Loucy (cell line): ENCODE results near the gene CLCN5.

Source experiments
- H2AFZ ChIP-seq: fragments of 200-600 bp; sonication (generic); 2 replicates; pipeline ENCODE4 v1.6.0; 2016; ENCODE audit warnings: antibody characterized with exemption, mild to moderate bottlenecking, low read length, moderate library complexity
- H3F3A ChIP-seq: fragments of 200-600 bp; 2 replicates; pipeline ENCODE4 v1.6.0; 2016; ENCODE audit warnings: antibody characterized with exemption, low read depth, mild to moderate bottlenecking
- H3K27me3 ChIP-seq: fragments of 200-600 bp; sonication (generic); 2 replicates; pipeline ENCODE4 v1.6.1; 2014; ENCODE audit warnings: low read length, mild to moderate bottlenecking; ENCODE audit not compliant: insufficient read depth, poor library complexity, severe bottlenecking
- H3K36me3 ChIP-seq: fragments of 200-600 bp; sonication (generic); 2 replicates; pipeline ENCODE4 v1.6.1; 2016; ENCODE audit warnings: low read length; ENCODE audit not compliant: insufficient read depth
- H3K4me1 ChIP-seq: fragments of 200-600 bp; sonication (generic); 2 replicates; pipeline ENCODE4 v1.5.1; 2014; ENCODE audit warnings: low read length, mild to moderate bottlenecking; ENCODE audit not compliant: insufficient read depth, poor library complexity, severe bottlenecking
- H3K4me2 ChIP-seq: fragments of 200-600 bp; sonication (generic); 2 replicates; pipeline ENCODE4 v1.6.0; 2014; ENCODE audit warnings: antibody characterized with exemption, low read length, low read depth, mild to moderate bottlenecking; ENCODE audit not compliant: poor library complexity, severe bottlenecking
- H3K4me3 ChIP-seq: fragments of 200-600 bp; sonication (generic); 2 replicates; pipeline ENCODE4 v1.5.1; 2014; ENCODE audit warnings: low read length, mild to moderate bottlenecking, mixed read lengths; ENCODE audit not compliant: poor library complexity, severe bottlenecking
- H3K79me2 ChIP-seq: fragments of 200-600 bp; sonication (generic); 2 replicates; pipeline ENCODE4 v1.6.1; 2014; ENCODE audit warnings: low read length; ENCODE audit not compliant: insufficient read depth
- H3K9ac ChIP-seq: fragments of 200-600 bp; sonication (generic); 2 replicates; pipeline ENCODE4 v1.6.0; 2014; ENCODE audit warnings: mild to moderate bottlenecking, low read depth, low read length, moderate library complexity; ENCODE audit not compliant: poor library complexity, severe bottlenecking
- H3K9me2 ChIP-seq: fragments of 200-600 bp; sonication (generic); replicated peaks from 2 replicates; pipeline ENCODE4 v1.6.1; 2016; ENCODE audit warnings: low read depth, low read length, mixed read lengths
- H3K9me3 ChIP-seq: fragments of 200-600 bp; sonication (generic); 2 replicates; pipeline ENCODE4 v1.6.1; 2014; ENCODE audit warnings: mild to moderate bottlenecking, antibody characterized with exemption, low read length, low read depth; ENCODE audit not compliant: insufficient read depth
- H4K20me1 ChIP-seq: fragments of 200-600 bp; sonication (generic); 2 replicates; pipeline ENCODE4 v1.6.0; 2014; ENCODE audit warnings: antibody characterized with exemption, low read length, mild to moderate bottlenecking; ENCODE audit not compliant: insufficient read depth, poor library complexity, severe bottlenecking
- EZH2phosphoT487 ChIP-seq: fragments of 200-600 bp; IDR thresholded peaks from 2 replicates; pipeline ENCODE4 v1.6.1; 2018; ENCODE audit warnings: antibody characterized with exemption, mild to moderate bottlenecking, moderate library complexity, borderline replicate concordance
- TF ChIP-seq, protein P1 (sequence below): fragments of 200-600 bp; sonication (generic); conservative IDR thresholded peaks from 2 replicates; pipeline ENCODE4 v1.5.1; 2014; ENCODE audit warnings: mild to moderate bottlenecking, antibody characterized with exemption, low read length

CLCN5 gene

DNA sequence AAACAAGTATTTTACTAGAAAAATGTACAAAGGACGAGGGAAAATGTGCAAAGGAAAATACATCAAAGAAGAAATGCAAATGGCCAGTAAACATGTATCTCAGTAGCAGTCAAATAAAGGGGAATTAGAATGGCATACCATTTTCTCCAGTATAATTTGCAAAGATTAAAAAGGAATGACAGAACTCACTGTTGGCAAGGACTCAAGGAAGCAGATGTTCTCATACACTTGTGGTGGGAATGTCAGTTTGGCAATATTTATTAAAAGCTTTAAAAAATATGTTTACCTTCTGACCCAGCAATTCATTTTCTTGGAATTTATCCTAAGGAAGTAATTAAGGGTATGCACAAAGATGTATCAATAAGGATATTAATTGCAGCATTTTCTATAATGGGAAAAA, 7.6 kb downstream of the CLCN5 start:
- Histone ChIP-seq H4K20me1 (no peaks in the 10 kb centered on the region), H3K36me3 (no peaks in the 10 kb centered on the region), H3K4me1 (peaks cover 5% of the 10 kb centered on the region), H3K9me2 (no peaks in the 10 kb centered on the region), H3K9me3 (no peaks in the 10 kb centered on the region), H3K4me2 (no peak overlapping the region), H3K79me2 (no peaks in the 10 kb centered on the region), H2AFZ (no peak overlapping the region), H3K9ac (no peak overlapping the region), H3K4me3 (no peak overlapping the region), H3K27me3 (no peaks in the 10 kb centered on the region), H3F3A (no peaks in the 10 kb centered on the region)
- TF ChIP-seq, protein P1, sequence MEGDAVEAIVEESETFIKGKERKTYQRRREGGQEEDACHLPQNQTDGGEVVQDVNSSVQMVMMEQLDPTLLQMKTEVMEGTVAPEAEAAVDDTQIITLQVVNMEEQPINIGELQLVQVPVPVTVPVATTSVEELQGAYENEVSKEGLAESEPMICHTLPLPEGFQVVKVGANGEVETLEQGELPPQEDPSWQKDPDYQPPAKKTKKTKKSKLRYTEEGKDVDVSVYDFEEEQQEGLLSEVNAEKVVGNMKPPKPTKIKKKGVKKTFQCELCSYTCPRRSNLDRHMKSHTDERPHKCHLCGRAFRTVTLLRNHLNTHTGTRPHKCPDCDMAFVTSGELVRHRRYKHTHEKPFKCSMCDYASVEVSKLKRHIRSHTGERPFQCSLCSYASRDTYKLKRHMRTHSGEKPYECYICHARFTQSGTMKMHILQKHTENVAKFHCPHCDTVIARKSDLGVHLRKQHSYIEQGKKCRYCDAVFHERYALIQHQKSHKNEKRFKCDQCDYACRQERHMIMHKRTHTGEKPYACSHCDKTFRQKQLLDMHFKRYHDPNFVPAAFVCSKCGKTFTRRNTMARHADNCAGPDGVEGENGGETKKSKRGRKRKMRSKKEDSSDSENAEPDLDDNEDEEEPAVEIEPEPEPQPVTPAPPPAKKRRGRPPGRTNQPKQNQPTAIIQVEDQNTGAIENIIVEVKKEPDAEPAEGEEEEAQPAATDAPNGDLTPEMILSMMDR: no peak
- no peak for TF ChIP-seq EZH2phosphoT487

DNA sequence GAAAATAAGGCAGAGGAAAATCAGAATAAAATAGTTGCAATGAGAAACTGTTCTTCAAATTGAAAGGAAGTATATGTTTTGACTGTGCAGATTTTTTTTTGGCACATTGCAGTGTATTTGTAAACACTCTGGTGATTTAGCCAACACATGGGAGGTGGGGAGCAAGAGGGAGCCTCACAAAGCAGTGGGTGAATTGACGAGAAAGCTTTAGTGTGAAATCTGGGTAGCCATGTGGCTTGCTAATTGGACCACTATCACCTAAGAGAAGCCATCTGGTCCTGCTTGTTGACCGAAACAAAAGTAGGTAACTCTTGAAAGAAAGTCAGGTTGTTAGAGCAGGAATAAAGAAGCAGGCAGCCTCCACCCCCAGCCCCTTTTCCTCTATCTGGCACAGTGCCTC, 10.4 kb downstream of the CLCN5 start:
- Histone ChIP-seq H4K20me1 (no peaks in the 10 kb centered on the region), H3K4me2 (no peak overlapping the region), H3K9me3 (no peaks in the 10 kb centered on the region), H2AFZ (no peak overlapping the region), H3K4me3 (no peak overlapping the region), H3K27me3 (no peaks in the 10 kb centered on the region), H3F3A (no peaks in the 10 kb centered on the region), H3K79me2 (no peaks in the 10 kb centered on the region), H3K4me1 (no peaks in the 10 kb centered on the region), H3K9ac (no peak overlapping the region), H3K9me2 (no peaks in the 10 kb centered on the region), H3K36me3 (no peaks in the 10 kb centered on the region)
- TF ChIP-seq, protein P1: no peak
- TF ChIP-seq EZH2phosphoT487: no peak

DNA sequence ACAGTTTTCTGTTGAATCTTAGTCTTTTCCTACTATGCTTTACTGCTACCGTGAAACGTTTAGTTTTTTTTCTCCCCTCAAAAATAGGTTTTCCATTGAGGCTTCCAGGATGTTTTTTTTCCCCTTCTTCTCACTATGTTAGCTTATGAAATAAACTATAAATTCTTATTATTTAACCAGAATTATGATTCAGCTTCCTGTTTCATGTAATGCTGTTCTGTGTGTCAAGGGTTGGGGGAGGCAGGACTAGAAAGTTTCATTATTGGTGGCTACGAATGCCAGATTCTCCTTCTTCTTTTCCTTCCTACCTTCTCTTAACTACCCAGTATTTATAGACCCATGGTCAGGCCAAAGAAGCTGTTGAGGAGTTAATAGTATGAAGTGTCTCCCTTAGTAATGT, 11.8 kb downstream of the CLCN5 start:
- Histone ChIP-seq H3F3A (no peaks in the 10 kb centered on the region), H3K9me3 (no peaks in the 10 kb centered on the region), H3K9ac (no peak overlapping the region), H4K20me1 (no peaks in the 10 kb centered on the region), H3K27me3 (no peaks in the 10 kb centered on the region), H3K36me3 (no peaks in the 10 kb centered on the region), H3K79me2 (no peaks in the 10 kb centered on the region), H3K4me1 (no peaks in the 10 kb centered on the region), H3K9me2 (no peaks in the 10 kb centered on the region), H3K4me2 (no peak overlapping the region), H2AFZ (no peak overlapping the region), H3K4me3 (no peak overlapping the region)
- no peak for TF ChIP-seq EZH2phosphoT487
- TF ChIP-seq, protein P1: no peak
